ENCODE measurements around the gene TNNT3.
"Not testable (repeated sequence)": the region's sequence is repeated elsewhere in the genome, so short reads cannot be mapped to it uniquely, and the experiment has no call there.

Gene TNNT3

GRCh38 chr11:1933416-1934334, 14.2 kb downstream of the TNNT3 start:
- Histone ChIP-seq H3K4me3 (ENCODE audit: low read length) (no peak overlapping the region), H3K36me3 (ENCODE audit: insufficient read depth, low read length) (no peaks in the 10 kb centered on the region), H3K4me1 (ENCODE audit: insufficient read depth, low read length) (peaks cover 5% of the 10 kb centered on the region), H2AFZ (ENCODE audit: low read depth, low read length) (no peak overlapping the region), H3K27me3 (ENCODE audit: insufficient read depth, low read length) (no peaks in the 10 kb centered on the region), H3K9me3 (ENCODE audit: low read length) (no peaks in the 10 kb centered on the region)

- Histone ChIP-seq H3K36me3 (ENCODE audit: insufficient read depth, low read length) (no peaks in the 10 kb centered on the region), H3K4me3 (ENCODE audit: low read length) (no peak overlapping the region), H3K27me3 (ENCODE audit: insufficient read depth, low read length) (no peaks in the 10 kb centered on the region), H2AFZ (ENCODE audit: low read depth, low read length) (no peak overlapping the region), H3K4me1 (ENCODE audit: insufficient read depth, low read length) (peaks cover 5% of the 10 kb centered on the region), H3K9me3 (ENCODE audit: low read length) (no peaks in the 10 kb centered on the region)
Observed at GRCh38 chr11:1934335-1935155, 15.0 kb downstream of the TNNT3 start.

DNA sequence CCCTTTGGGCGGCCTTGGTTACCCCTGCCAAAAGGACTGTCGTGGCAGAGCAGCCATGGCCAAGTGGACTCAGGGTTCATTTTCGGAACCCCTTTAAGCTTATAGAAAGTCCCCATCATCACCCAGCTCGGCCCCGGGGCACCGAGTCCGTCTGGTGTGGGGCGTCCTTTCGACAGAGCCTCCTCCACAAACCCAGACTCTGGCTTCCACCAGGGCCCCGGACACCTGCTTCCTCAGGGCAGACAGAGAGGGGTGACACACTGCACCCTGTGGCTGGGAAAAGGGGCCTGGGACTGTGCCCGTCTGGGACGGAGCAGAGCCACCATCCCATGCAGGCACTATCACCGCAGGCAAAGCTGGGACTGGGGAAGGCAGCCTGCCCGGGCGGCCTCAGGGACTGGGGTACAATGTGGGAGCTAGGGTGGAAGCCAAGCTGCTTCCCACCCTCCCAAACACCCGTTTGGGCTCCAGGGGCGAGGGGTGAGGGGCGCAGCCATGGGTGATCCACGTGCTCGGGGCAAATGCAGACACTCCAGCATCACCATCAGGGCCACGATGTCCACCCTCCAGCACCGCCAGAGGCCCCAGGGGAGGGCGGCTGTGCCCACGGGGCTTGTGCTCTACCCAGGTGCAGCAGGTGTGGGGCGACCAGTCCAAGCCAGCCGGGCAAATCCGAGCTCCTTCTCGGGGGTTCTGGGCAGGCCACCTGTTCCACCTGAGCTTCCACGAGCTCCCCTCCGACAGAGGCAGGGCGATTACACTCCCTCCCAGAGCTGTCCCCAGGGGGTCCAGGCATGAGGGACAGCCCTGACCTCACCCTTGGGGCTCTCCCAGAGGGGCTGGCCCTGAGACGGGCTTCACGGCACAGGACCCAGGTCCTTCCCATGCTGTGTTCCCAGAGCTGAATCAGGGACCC, 15.9 kb downstream of the TNNT3 start:
- no peak overlapping the region for H2AFZ ChIP-seq (ENCODE audit: low read depth, low read length)
- H3K4me3 ChIP-seq (ENCODE audit: low read length), result no peak overlapping the region
- no peaks in the 10 kb centered on the region for H3K27me3 ChIP-seq (ENCODE audit: insufficient read depth, low read length)

DNA sequence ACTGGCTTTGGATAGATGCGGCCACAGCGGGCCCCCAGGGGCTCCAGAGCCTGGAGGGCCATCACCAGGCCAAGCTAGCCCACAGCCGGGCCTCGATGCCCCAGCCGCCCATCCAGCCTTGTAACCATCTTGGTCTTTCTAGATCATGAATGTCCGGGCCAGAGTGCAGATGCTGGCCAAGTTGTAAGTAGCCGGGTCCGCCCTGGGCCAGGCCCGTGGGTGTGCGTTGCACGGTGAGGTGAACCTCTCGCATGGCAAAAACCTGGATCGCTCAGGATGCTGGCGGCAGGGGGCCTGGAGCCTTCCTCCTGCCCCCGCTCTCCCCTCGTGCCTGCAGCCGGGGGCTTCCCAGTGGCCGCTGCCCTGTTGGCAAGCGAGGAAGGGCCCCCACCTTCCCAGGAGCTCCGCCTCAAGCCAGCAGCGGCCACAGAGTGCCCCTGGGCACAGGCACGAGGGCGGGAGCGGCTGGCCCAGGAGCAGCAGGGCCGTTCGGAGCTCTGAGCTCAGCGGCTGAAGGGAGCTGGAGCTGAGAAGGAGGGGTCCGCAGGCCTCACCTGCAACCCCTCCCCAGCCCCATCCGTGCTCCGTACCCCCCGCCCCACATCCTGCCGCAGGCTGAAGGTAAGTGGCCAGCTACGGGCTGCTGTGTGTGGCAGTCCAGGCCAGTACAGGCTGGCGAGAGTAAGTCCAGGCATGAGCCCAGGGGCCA, 16.7 kb downstream of the TNNT3 start:
- Histone ChIP-seq H3K27me3 (ENCODE audit: insufficient read depth, low read length) (no peaks in the 10 kb centered on the region), H3K4me3 (ENCODE audit: low read length) (no peak overlapping the region), H3K4me1 (ENCODE audit: insufficient read depth, low read length) (peaks cover 5% of the 10 kb centered on the region), H3K9me3 (ENCODE audit: low read length) (no peaks in the 10 kb centered on the region), H2AFZ (ENCODE audit: low read depth, low read length) (no peak overlapping the region), H3K36me3 (ENCODE audit: insufficient read depth, low read length) (no peaks in the 10 kb centered on the region)

More for the DNA sequence above, 15.9 kb downstream of the TNNT3 start:
- H3K36me3 ChIP-seq (ENCODE audit: insufficient read depth, low read length), result no peaks in the 10 kb centered on the region
- H3K4me1 ChIP-seq (ENCODE audit: insufficient read depth, low read length), result peaks cover 5% of the 10 kb centered on the region
- H3K9me3 ChIP-seq (ENCODE audit: low read length), result no peaks in the 10 kb centered on the region

DNA sequence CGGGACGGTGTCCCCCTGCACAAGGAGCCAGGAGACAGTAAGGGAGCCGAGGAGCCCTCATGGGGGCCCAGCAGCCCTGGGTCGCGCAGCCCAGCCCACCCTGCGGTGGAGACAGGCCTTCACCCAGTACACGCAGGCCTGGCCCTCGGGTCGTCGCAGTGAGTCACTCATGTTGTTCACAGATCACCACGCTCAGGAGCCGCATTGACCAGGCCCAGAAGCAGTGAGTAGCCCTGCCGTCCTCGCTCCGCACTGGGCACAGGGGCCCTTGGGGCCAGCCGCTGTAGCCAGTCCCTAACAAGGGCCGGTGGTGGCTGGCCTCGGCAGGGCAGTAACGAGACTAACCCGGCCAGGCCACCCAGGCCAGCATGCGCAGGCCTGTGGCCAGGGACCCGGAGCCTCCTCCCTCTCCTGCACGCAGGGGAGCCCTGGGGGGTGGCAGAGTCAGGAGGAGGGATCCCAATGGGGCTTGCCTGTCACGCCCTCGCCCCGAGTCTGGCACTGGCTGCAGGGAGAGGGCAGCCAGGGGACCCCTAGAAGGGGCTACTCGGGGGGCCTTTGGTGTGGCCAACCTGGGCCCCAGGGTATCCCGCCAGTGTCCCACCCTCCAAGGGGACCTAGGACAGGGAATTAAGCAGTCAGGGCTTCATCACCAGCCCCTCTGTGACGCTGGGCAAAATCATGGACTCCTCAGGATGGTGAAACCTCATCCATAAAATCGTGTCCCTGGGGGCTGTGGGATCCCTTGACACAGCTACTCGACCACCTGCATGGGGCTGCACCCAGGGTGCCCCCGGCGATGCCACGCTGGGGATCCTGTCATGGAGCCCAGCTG, 17.5 kb downstream of the TNNT3 start:
- no peaks in the 10 kb centered on the region for H3K27me3 ChIP-seq (ENCODE audit: insufficient read depth, low read length)

DNA sequence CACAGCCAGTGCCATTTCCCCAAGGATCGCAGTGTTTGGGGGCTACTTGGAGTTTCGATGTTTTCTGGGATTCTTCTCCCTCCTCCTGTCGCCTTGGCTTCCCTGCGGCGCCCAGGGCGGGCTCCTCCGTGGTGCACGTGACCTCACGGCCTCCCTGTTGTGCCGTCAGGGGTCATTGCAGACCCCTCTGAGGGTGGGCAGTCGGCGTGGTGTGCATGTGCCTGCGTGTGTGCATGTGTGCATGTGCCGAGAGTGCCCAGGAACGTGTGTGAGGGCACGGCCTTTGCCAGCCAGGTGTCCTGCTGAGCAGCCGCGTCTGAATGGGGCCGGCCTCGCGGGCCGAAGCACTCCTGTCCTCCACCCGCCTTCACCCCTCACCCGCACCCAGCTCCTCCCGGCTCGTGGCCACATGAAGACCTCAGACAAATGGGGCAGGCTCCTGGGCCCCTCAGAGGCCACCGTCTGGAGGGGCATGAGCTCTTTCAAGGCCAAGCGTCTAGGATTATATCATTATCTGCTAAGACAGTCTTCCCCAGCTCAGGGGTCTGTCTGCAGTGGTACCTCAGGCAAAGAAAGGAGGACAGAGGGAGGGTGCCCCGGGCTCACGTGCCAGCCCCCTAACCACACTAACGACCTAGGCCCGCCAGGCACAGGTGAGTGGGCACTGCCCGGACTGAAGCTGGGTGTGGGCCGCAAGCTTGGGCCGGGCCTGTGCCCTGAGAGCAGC, 18.3 kb downstream of the TNNT3 start:
- Histone ChIP-seq H3K4me1 (ENCODE audit: insufficient read depth, low read length) (no peaks in the 10 kb centered on the region), H3K9me3 (ENCODE audit: low read length) (no peaks in the 10 kb centered on the region), H3K4me3 (ENCODE audit: low read length) (no peak overlapping the region), H2AFZ (ENCODE audit: low read depth, low read length) (no peak overlapping the region), H3K36me3 (ENCODE audit: insufficient read depth, low read length) (no peaks in the 10 kb centered on the region), H3K27me3 (ENCODE audit: insufficient read depth, low read length) (no peaks in the 10 kb centered on the region)

More for the DNA sequence above, 17.5 kb downstream of the TNNT3 start:
- Histone ChIP-seq H2AFZ (ENCODE audit: low read depth, low read length) (no peak overlapping the region), H3K9me3 (ENCODE audit: low read length) (no peaks in the 10 kb centered on the region), H3K4me3 (ENCODE audit: low read length) (no peak overlapping the region), H3K4me1 (ENCODE audit: insufficient read depth, low read length) (peaks cover 2% of the 10 kb centered on the region), H3K36me3 (ENCODE audit: insufficient read depth, low read length) (no peaks in the 10 kb centered on the region)

DNA sequence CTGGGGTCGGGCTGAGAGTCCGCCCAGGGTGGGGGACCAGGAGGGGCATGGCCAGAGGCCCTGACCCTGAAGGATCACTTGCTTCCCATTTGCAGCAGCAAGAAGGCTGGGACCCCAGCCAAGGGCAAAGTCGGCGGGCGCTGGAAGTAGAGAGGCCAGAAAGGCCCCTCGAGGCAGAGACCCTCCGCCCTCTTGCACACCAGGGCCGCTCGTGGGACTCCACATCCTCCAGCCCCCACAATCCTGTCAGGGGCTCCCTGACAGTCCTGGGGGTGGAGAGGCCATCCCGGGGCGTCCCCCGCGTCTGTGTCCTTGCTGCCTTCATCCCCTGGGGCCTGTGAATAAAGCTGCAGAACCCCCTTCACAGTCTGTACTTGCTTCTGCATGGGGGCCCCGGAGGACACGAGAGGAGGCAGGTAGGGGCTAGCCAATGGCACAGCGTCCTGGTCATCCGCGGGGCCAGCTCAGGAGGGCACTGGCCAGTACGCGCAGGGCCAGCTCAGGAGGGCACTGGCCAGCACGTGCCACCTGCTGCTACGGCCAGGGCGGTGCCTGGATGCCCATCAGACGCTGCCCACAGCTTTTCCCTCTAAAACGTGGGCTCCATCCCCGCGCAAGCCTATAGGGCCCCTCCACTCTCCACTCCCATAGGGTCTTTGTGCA, 19.0 kb downstream of the TNNT3 start:
- H3K36me3 ChIP-seq (ENCODE audit: insufficient read depth, low read length), result no peaks in the 10 kb centered on the region
- no peaks in the 10 kb centered on the region for H3K4me1 ChIP-seq (ENCODE audit: insufficient read depth, low read length)
- H3K4me3 ChIP-seq (ENCODE audit: low read length), result no peak overlapping the region
- no peaks in the 10 kb centered on the region for H3K27me3 ChIP-seq (ENCODE audit: insufficient read depth, low read length)
- no peaks in the 10 kb centered on the region for H3K9me3 ChIP-seq (ENCODE audit: low read length)
- no peak overlapping the region for H2AFZ ChIP-seq (ENCODE audit: low read depth, low read length)

DNA sequence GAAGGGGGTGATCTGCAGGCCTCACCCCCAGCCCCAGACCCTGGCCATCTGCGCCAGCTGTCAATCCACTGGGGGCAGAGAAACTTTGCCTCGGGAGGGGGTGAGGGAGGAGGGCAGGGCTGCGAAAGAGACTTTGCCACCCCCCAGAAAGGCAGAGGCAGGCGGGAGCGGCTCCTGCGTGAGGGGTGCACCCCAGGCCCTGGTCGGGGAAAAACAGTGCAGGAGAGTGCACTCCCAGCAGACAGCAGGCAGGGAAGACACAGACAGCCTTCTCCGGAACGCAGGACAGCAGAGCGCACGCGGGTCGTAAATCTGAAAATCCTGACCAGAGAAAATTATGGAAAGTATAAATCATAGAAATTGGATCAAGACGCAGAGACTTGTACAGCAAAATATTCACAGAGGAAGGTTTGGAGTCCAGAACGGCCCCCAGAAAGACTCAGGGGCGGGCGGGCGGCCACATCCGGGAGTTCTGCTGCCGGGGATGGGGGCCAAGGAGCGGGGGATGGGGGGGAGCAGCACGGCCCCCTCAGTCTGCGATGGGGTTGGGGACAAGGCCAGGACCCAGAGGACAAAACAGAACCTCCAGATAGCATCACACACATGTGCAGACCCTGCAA, 19.6 kb downstream of the TNNT3 start:
- Histone ChIP-seq H3K27me3 (ENCODE audit: insufficient read depth, low read length) (no peaks in the 10 kb centered on the region), H2AFZ (ENCODE audit: low read depth, low read length) (no peak overlapping the region), H3K4me3 (ENCODE audit: low read length) (no peak overlapping the region), H3K4me1 (ENCODE audit: insufficient read depth, low read length) (no peaks in the 10 kb centered on the region), H3K9me3 (ENCODE audit: low read length) (no peaks in the 10 kb centered on the region), H3K36me3 (ENCODE audit: insufficient read depth, low read length) (no peaks in the 10 kb centered on the region)

- H3K4me3 ChIP-seq (ENCODE audit: low read length); H3K27me3 ChIP-seq (ENCODE audit: insufficient read depth, low read length); H3K4me1 ChIP-seq (ENCODE audit: insufficient read depth, low read length); H2AFZ ChIP-seq (ENCODE audit: low read depth, low read length); H3K9me3 ChIP-seq (ENCODE audit: low read length); H3K36me3 ChIP-seq (ENCODE audit: insufficient read depth, low read length): not testable (repeated sequence)
Observed at GRCh38 chr11:1939788-1940187, 20.3 kb downstream of the TNNT3 start.

- H2AFZ ChIP-seq (ENCODE audit: low read depth, low read length), result no peak overlapping the region
- no peaks in the 10 kb centered on the region for H3K9me3 ChIP-seq (ENCODE audit: low read length)
- H3K4me1 ChIP-seq (ENCODE audit: insufficient read depth, low read length), result no peaks in the 10 kb centered on the region
- no peak overlapping the region for H3K4me3 ChIP-seq (ENCODE audit: low read length)
- no peaks in the 10 kb centered on the region for H3K36me3 ChIP-seq (ENCODE audit: insufficient read depth, low read length)
- H3K27me3 ChIP-seq (ENCODE audit: insufficient read depth, low read length), result no peaks in the 10 kb centered on the region
Observed at GRCh38 chr11:1942558-1943260, 23.2 kb downstream of the TNNT3 start.
